Neural crest cell (in vitro differentiated cells): ENCODE data around the gene FBF1. TPM values are rescaled to one million over a fixed set of nuclear protein-coding genes. Genes with fewer than 3 reads are reported as not detected.
A peak's percentile ranks its signal among the peaks of the same experiment; 100 is the strongest.

Experiments used
- DNase-seq: peaks from one replicate; pipeline ENCODE4 v3.0.0; 2021; ENCODE audit warnings: low read depth, mixed read lengths, low spot score
- H3K27ac Mint-ChIP-seq: one replicate; pipeline ENCODE4 v1.8.0; 2021; ENCODE audit warnings: mild to moderate bottlenecking, mixed read lengths; ENCODE audit not compliant: unreplicated experiment
- H3K27me3 Mint-ChIP-seq: 2 replicates; pipeline ENCODE4 v1.8.0; 2021; ENCODE audit warnings: low read depth, mild to moderate bottlenecking, mixed read lengths
- H3K36me3 Mint-ChIP-seq: 2 replicates; pipeline ENCODE4 v1.8.0; 2021; ENCODE audit warnings: low read depth, mild to moderate bottlenecking, mixed read lengths
- H3K4me1 Mint-ChIP-seq: 2 replicates; pipeline ENCODE4 v1.8.0; 2021; ENCODE audit warnings: mixed read lengths
- H3K4me3 Mint-ChIP-seq: one replicate; pipeline ENCODE4 v1.8.0; 2021; ENCODE audit warnings: mild to moderate bottlenecking, mixed read lengths
- H3K9me3 Mint-ChIP-seq: 2 replicates; pipeline ENCODE4 v1.8.0; 2021; ENCODE audit warnings: mixed read lengths
- total RNA-seq: library from RNA; stranded (reverse); gene quantifications from 2 replicates; pipeline ENCODE4 v1.2.1, GENCODE V29; 2021
- TF ChIP-seq, protein P1 (sequence below): fragments of 200-600 bp; sonication (generic); conservative IDR thresholded peaks from 2 replicates; pipeline ENCODE4 v1.5.0; 2021; ENCODE audit warnings: antibody characterized with exemption, mild to moderate bottlenecking

The FBF1 gene
- total RNA-seq, 1 donor from 2014 or later = 25.9 TPM

DNA sequence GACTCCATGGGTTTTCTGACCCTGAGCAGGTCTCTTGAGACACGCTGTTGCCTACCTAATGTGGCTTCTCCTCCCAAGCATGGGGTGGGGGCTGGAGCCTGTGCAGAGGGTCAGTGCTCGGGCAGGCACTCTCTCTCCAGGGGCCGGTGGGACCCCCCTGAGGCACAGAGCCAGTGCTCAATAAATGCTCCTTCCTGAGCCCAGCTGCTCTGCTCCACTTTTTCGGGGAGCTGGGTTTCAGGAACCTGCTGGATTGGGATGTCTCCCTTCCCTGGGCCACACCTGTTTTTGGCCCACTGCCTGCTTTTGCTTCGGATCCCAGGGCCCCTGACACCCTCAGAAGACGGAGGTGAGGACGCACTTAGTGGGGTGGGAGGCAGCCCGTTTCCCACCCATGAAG, 42.8 kb downstream of the FBF1 start:
- H3K9me3 Mint-ChIP-seq = no peaks in the 10 kb centered on the region
- TF ChIP-seq, protein P1, sequence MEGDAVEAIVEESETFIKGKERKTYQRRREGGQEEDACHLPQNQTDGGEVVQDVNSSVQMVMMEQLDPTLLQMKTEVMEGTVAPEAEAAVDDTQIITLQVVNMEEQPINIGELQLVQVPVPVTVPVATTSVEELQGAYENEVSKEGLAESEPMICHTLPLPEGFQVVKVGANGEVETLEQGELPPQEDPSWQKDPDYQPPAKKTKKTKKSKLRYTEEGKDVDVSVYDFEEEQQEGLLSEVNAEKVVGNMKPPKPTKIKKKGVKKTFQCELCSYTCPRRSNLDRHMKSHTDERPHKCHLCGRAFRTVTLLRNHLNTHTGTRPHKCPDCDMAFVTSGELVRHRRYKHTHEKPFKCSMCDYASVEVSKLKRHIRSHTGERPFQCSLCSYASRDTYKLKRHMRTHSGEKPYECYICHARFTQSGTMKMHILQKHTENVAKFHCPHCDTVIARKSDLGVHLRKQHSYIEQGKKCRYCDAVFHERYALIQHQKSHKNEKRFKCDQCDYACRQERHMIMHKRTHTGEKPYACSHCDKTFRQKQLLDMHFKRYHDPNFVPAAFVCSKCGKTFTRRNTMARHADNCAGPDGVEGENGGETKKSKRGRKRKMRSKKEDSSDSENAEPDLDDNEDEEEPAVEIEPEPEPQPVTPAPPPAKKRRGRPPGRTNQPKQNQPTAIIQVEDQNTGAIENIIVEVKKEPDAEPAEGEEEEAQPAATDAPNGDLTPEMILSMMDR = no peak

DNA sequence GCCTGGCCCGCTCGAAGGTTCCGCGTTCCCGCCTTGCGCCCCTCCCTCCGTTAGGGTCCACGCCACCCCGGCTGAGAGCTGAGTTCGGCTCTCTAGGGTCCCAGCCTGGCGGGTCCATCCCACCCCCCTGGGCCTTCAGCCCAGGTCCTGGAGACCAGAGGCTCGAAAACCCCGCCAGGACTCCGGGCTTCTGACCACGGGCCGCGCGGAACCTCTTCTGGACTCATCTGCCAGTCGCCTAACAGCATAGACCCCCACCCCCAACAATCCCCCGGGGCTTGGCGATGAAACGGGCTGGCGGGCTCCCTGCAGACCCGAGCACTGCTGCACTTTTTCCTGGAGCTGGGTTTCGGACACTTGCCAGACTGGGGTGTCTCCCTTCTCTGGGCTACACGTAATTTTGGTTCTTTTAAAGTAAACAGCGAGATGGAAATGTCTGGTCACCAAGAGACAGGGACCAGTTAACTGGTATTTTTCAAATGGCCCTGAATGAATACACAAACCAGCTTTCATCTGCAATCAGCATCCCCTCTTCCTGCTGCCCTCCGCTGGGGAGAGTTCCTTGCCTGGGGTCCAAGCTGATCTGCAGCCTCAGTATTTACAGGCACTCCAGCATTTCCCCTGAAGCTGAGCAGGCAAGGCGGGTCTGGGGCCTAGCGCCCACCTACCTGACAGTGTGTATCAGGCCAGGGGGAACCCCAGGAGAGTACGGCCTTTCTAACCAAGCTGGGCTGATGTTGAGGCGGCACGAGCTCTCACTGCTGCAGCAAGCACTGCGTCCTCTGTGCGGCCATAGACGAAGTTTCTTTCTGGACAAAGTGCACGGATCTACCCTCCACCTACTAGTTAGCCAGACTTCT, 43.5 kb downstream of the FBF1 start:
- Mint-ChIP-seq H3K9me3 (no peaks in the 10 kb centered on the region), H3K4me3 (peak overlapping the region; percentile 86), H3K27me3 (peaks cover 6% of the 10 kb centered on the region), H3K27ac (peak overlapping the region; percentile 51), H3K4me1 (peaks cover 28% of the 10 kb centered on the region), H3K36me3 (peaks cover 4% of the 10 kb centered on the region)
- DNase-seq = no peak
- TF ChIP-seq, protein P1 = no peak

More for the DNA sequence above, 42.8 kb downstream of the FBF1 start:
- peaks cover 4% of the 10 kb centered on the region for H3K36me3 Mint-ChIP-seq
- no peak for DNase-seq
- H3K27me3 Mint-ChIP-seq = peaks cover 6% of the 10 kb centered on the region
- peak overlapping the region; percentile 86 for H3K4me3 Mint-ChIP-seq
- peaks cover 28% of the 10 kb centered on the region for H3K4me1 Mint-ChIP-seq
- peak overlapping the region; percentile 51 for H3K27ac Mint-ChIP-seq

DNA sequence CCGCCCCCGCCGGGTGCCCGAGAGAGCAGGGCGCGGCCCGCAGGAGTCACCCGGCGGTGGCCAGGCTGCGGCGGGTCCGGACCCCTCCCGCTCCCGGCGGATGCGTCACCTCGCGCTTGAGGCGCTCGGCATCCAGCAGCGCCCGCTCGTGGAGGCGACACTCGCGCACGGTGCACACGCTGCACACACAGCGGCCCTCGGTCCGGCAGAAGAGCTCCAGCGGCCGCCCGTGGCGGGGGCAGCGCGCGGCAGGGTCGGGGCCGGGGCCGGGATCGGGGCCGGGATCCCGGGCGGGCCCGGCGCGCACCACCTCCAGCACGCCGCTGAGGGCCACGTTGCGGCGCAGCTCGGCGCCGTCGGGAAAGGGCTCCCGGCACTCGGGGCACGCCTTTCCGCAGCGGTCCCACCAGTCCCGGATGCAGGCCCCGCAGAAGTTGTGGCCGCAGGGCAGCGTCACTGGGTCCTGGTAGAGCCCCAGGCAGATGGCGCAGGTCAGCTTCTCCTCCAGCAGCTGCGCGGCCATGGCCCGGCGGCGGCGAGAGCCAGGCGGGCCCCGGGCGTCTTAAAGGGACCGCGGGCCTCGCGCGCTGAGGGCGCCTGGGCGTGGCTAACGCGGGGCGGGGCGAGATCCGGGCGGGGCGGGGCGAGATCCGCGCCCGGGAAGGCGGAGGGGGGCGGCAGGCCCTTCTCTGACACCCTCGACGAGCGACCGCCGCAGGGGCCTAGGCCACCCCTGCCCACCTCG, 44.3 kb downstream of the FBF1 start, which contains the start of gene TRIM65:
TRIM65 (minus strand) TSS at position 537 of the 745 bp plus-strand sequence; CDS start at position 523, 14 bp downstream.
- Mint-ChIP-seq H3K36me3 (peaks cover 4% of the 10 kb centered on the region), H3K27me3 (peaks cover 6% of the 10 kb centered on the region), H3K4me1 (peaks cover 28% of the 10 kb centered on the region), H3K9me3 (no peaks in the 10 kb centered on the region), H3K4me3 (peak within 1 kb of the TSS; percentile 90), H3K27ac (peak within 1 kb of the TSS; percentile 51)
- peak; percentile 70 for DNase-seq
- TF ChIP-seq, protein P1 = peak; percentile 43

DNA sequence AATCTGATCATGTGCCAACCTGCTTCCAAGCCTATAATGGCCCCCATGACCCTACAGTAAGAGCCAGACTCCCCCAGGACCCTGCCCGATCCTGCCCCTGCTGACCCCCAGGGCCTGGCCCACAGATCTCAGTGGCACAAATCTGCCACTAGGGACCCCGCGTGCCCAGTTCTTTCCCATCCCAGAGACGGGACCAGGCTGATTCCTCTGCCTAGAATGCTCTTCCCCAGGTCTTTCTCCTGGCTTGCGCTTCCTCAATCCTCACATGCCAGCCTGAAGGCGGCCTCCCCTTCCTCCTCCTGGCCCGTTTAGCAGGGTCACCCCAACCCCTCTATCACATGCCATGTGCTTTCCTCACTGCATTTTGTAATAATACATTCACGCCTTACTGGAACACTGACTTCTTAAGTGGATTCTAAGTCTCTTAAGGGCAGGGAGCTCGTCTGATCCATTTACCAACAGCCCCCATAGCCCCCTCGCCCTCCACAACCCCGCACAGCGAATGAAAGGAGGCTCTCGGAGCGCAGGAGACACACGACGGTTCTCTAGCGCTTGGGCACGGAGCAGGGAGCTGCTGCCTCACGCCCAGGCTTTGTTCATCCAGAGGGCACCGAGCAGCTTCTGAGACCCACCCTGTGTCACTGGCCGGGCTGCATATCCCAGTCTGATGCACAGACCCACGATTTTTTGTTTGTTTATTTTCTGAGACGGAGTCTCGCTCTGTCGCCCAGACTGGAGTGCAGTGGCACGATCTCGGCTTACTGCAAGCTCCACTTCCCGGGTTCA, 45.3 kb downstream of the FBF1 start:
- Mint-ChIP-seq H3K9me3 (no peaks in the 10 kb centered on the region), H3K4me1 (peaks cover 28% of the 10 kb centered on the region), H3K27me3 (peaks cover 6% of the 10 kb centered on the region), H3K27ac (peak overlapping the region; percentile 84), H3K4me3 (peak overlapping the region; percentile 90), H3K36me3 (peaks cover 4% of the 10 kb centered on the region)
- DNase-seq = no peak
- TF ChIP-seq, protein P1 = peak; percentile 50
